Endothelial cell of umbilical vein (primary cell): ENCODE measurements around the gene TRMT10C. TPM values are rescaled to one million over a fixed set of nuclear protein-coding genes. Genes with fewer than 3 reads are reported as not detected.

ENCODE experiments used
- BruUV-seq: library from RNA; stranded (reverse); fragments of 400-500 nt; replicated peaks from 2 replicates; lab custom pipeline; 2021; lab: Mats Ljungman, UMichigan
- CTCF ChIA-PET: fragments of 300-600, 350-600 bp; sonication (Branson Sonifier 250); formaldehyde crosslinking; loops from one replicate; lab custom pipeline; 2021; ENCODE audit warnings: antibody characterized with exemption, inconsistent platforms; lab: Charles Lee
- POLR2A ChIA-PET: fragments of 300-600, 350-600 bp; sonication (Branson Sonifier 250); formaldehyde crosslinking; loops from one replicate; lab custom pipeline; 2021; ENCODE audit warnings: antibody characterized with exemption, inconsistent platforms; lab: Charles Lee
- DNase-seq: peaks from one replicate; pipeline ENCODE4 v3.0.0-alpha.2; 2011; ENCODE audit warnings: low read depth, low spot score
- FAIRE-seq: peaks from 2 replicates; lab custom pipeline; 2011; peaks lifted over from hg19 to GRCh38; lab: Jason Lieb, UNC
- H2AFZ ChIP-seq: 2 replicates; pipeline ENCODE4 v1.6.0; 2012; ENCODE audit warnings: low read depth, low read length, control low read depth, inconsistent platforms
- H3K27ac ChIP-seq: 2 replicates; pipeline ENCODE4 v1.5.1; 2011; ENCODE audit warnings: low read depth, mild to moderate bottlenecking, control low read depth, low read length, moderate library complexity; ENCODE audit not compliant: insufficient read depth
- H3K27me3 ChIP-seq, 2 experiments: 2 replicates each; pipeline versions ENCODE4 v1.6.0 to v1.6.1; 2011; ENCODE audit warnings: low read length in 2 of 2, mixed read lengths in 1 of 2; ENCODE audit not compliant: control insufficient read depth in 2 of 2, insufficient read depth in 2 of 2
- H3K36me3 ChIP-seq, 2 experiments: 2 replicates in 1 of 2; 3 replicates in 1 of 2; pipeline ENCODE4 v1.5.1; 2011; ENCODE audit warnings: low read length in 2 of 2, mild to moderate bottlenecking in 1 of 2, moderate library complexity in 1 of 2; ENCODE audit not compliant: control insufficient read depth in 2 of 2, insufficient read depth in 2 of 2; ENCODE audit errors: extremely low read depth in 1 of 2
- H3K4me1 ChIP-seq: 3 replicates; pipeline ENCODE4 v1.5.1; 2011; ENCODE audit warnings: mild to moderate bottlenecking, low read length; ENCODE audit not compliant: control insufficient read depth, insufficient read depth; ENCODE audit errors: extremely low read depth
- H3K4me2 ChIP-seq: 2 replicates; pipeline ENCODE4 v1.6.1; 2011; ENCODE audit warnings: low read length, control low read depth, mixed read lengths; ENCODE audit not compliant: insufficient read depth
- H3K4me3 ChIP-seq, 3 experiments: fragments of 200-600 bp in 1 of 3; sonication (generic), shearing (Covaris generic) in 1 of 3; replicated peaks in 1 of 3; 2 replicates each; pipeline ENCODE4 v1.5.1; 2011 to 2016; ENCODE audit warnings: control low read depth in 3 of 3, low read length in 3 of 3, mild to moderate bottlenecking in 2 of 3, inconsistent platforms in 1 of 3, low read depth in 1 of 3, moderate library complexity in 1 of 3; ENCODE audit not compliant: insufficient read depth in 1 of 3
- H3K79me2 ChIP-seq: 2 replicates; pipeline ENCODE4 v1.6.0; 2012; ENCODE audit warnings: low read length, inconsistent platforms; ENCODE audit not compliant: control insufficient read depth, insufficient read depth
- H3K9ac ChIP-seq: replicated peaks from 2 replicates; pipeline ENCODE3; 2011; ENCODE audit warnings: low read length, control low read depth; ENCODE audit not compliant: insufficient read depth; ENCODE audit errors: extremely low read depth
- H3K9me1 ChIP-seq: replicated peaks from 3 replicates; pipeline ENCODE4 v1.6.0; 2011; ENCODE audit warnings: mild to moderate bottlenecking, low read length; ENCODE audit not compliant: control insufficient read depth, insufficient read depth; ENCODE audit errors: extremely low read depth
- H3K9me3 ChIP-seq: replicated peaks from 2 replicates; pipeline ENCODE4 v1.5.1; 2012; ENCODE audit warnings: low read length, inconsistent platforms; ENCODE audit not compliant: control insufficient read depth, insufficient read depth
- H4K20me1 ChIP-seq: replicated peaks from 2 replicates; pipeline ENCODE3; 2011; ENCODE audit warnings: mild to moderate bottlenecking, low read length; ENCODE audit not compliant: control insufficient read depth, insufficient read depth; ENCODE audit errors: extremely low read depth
- CTCF ChIP-seq, 2 donors: IDR thresholded peaks; 1 replicate in 1 of 2; 2 replicates in 1 of 2; pipeline ENCODE4 v1.5.1; 2011; ENCODE audit warnings: low read length in 2 of 2, mild to moderate bottlenecking in 2 of 2, moderate library complexity in 2 of 2, control low read depth in 1 of 2, inconsistent platforms in 1 of 2, low read depth in 1 of 2; ENCODE audit not compliant: insufficient read depth in 1 of 2; ENCODE audit errors: extremely low read depth in 1 of 2
- EZH2 ChIP-seq: IDR thresholded peaks from 2 replicates; pipeline ENCODE4 v1.6.1; 2012; ENCODE audit warnings: borderline replicate concordance, low read depth, mild to moderate bottlenecking, moderate library complexity, low read length, inconsistent platforms; ENCODE audit not compliant: severe bottlenecking
- FOS ChIP-seq: IDR thresholded peaks from 2 replicates; pipeline ENCODE4 v1.6.1; 2011; ENCODE audit warnings: mild to moderate bottlenecking, low read length, moderate library complexity, borderline replicate concordance; ENCODE audit not compliant: insufficient read depth
- GATA2 ChIP-seq: IDR thresholded peaks from 2 replicates; pipeline ENCODE4 v1.7.0; 2011; ENCODE audit warnings: low read depth, mild to moderate bottlenecking, moderate library complexity, mixed read lengths, low read length; ENCODE audit not compliant: insufficient read length, insufficient read depth
- JUN ChIP-seq: IDR thresholded peaks from 2 replicates; pipeline ENCODE4 v1.6.1; 2011; ENCODE audit warnings: borderline replicate concordance, low read depth; ENCODE audit not compliant: insufficient read length, insufficient read depth
- MAX ChIP-seq: IDR thresholded peaks from 2 replicates; pipeline ENCODE4 v1.6.1; 2011; ENCODE audit not compliant: insufficient read depth, insufficient read length
- MYC ChIP-seq: IDR thresholded peaks from one replicate; pipeline ENCODE4 v1.6.1; 2011; ENCODE audit warnings: mild to moderate bottlenecking, low read depth, low read length
- POLR2A ChIP-seq: IDR thresholded peaks from 2 replicates; pipeline ENCODE4 v1.6.1; 2012; ENCODE audit warnings: low read depth, mild to moderate bottlenecking, control low read depth, low read length
- POLR2AphosphoS5 ChIP-seq: IDR thresholded peaks from 2 replicates; pipeline ENCODE4 v1.6.1; 2012; ENCODE audit warnings: low read depth, mild to moderate bottlenecking, control low read depth, low read length, moderate library complexity; ENCODE audit not compliant: insufficient read depth
- dilution Hi-C: fragments of 300-500 bp; cut with MboI; formaldehyde crosslinking; loops from one replicate; pipeline ENCODE4 v1.15.0; 2019; ENCODE audit warnings: low sequenced_read_pairs; ENCODE audit not compliant: extremely low pct_ligation_motif_present
- intact Hi-C: fragments of 100-400 bp; cut with micrococcal nuclease; formaldehyde crosslinking; loops from one replicate; pipeline ENCODE4 v1.10.0; 2022
- polyA plus RNA-seq, 4 experiments: library from polyadenylated mRNA; depleted of rRNA in 3 of 4; stranded (reverse) in 3 of 4; unstranded in 1 of 4; fragments of >200 nt; gene quantifications; 2 replicates each; pipeline versions ENCODE4 v1.2.1 to v1.2.3, GENCODE V29; 2011 to 2012; ENCODE audit warnings: missing spikeins in 1 of 4
- total RNA-seq: library from RNA; stranded (reverse); gene quantifications from 2 replicates; pipeline ENCODE4 v1.2.3, GENCODE V29; 2021

The TRMT10C gene
- total and polyA plus RNA-seq, 2 donors (not counting 3 experiments of a cell fraction or from before 2014, with no cell fraction given), result 16.6 to 28.0 TPM

GRCh38 chr3:101573449-101574387 is 12.1 kb downstream of the TRMT10C start, which contains the start of gene PCNP:
Gene PCNP (plus strand): TSS chr3:101574180. CDS start chr3:101574216, 36 bp downstream.
- BruUV-seq, result TSS peak; percentile 76
- no peaks in the 10 kb centered on the region for H3K36me3 ChIP-seq
- peak within 1 kb of the TSS; percentile 98 for H3K9ac ChIP-seq
- H3K9me1 ChIP-seq, result no peaks in the 10 kb centered on the region
- H3K27ac ChIP-seq, result peak within 1 kb of the TSS; percentile 90
- TF ChIP-seq CTCF (IDR thresholded peaks at IDR 0.05; ENCODE audit: extremely low read depth in 1 of 2, insufficient read depth in 1 of 2, low read depth in 1 of 2, low read length in 2 of 2), result peak; percentile 74 to 81
- TF ChIP-seq EZH2, result no peak
- TF ChIP-seq GATA2, result no peak
- no peak for TF ChIP-seq MAX
- no peak for TF ChIP-seq FOS
- TF ChIP-seq JUN, result peak; percentile 60
- peak; percentile 65 for TF ChIP-seq POLR2AphosphoS5
- no peak for TF ChIP-seq MYC
- peak; percentile 78 for TF ChIP-seq POLR2A
- CTCF ChIA-PET, result interaction anchor here (0.6 to 2.7 kb wide), 25 partner anchors 9 to 1742 kb away, joined by 3 to 20 read pairs (median 4); partner anchors contain the start of genes CEP97, SENP7, TRMT10C and ZBTB11
- H3K4me1 ChIP-seq, result peaks cover 8% of the 10 kb centered on the region
- peak; percentile 99 for DNase-seq
- dilution Hi-C loops, result no loop called here
- POLR2A ChIA-PET, result interaction anchor here (0.6 to 1.0 kb wide), 5 partner anchors 12 to 587 kb away, joined by 3 read pairs; no protein-coding TSS in a partner anchor
- peak; percentile 100 for FAIRE-seq
- intact Hi-C loops, result loop anchor here (1.0 kb wide), 5 partner anchors 12 to 104 kb away; partner anchors contain the start of genes TRMT10C and ZBTB11
- peak within 1 kb of the TSS; percentile 23 to 95 (median 87) for H3K4me3 ChIP-seq
- peak within 1 kb of the TSS; percentile 95 for H3K4me2 ChIP-seq
- H3K27me3 ChIP-seq, result no peaks in the 10 kb centered on the region
- peak within 1 kb of the TSS; percentile 51 for H2AFZ ChIP-seq
- no peaks in the 10 kb centered on the region for H4K20me1 ChIP-seq
- H3K79me2 ChIP-seq, result peaks cover 42% of the 10 kb centered on the region
- no peaks in the 10 kb centered on the region for H3K9me3 ChIP-seq
